ENCODE measurements around the gene MCFD2.
"Not testable (repeated sequence)": the region's sequence is repeated elsewhere in the genome, so short reads cannot be mapped to it uniquely, and the experiment has no call there.

Gene MCFD2

GRCh38 chr2:46902465-46902864 is 13.1 kb downstream of the MCFD2 start:
- DNase-seq (ENCODE audit: low spot score) = no peak

GRCh38 chr2:46901611-46902010 is 14.0 kb downstream of the MCFD2 start:
- DNase-seq (ENCODE audit: low spot score) = no peak

GRCh38 chr2:46900381-46900780 is 15.2 kb downstream of the MCFD2 start:
- DNase-seq (ENCODE audit: low spot score) = no peak

GRCh38 chr2:46899053-46899452 is 16.6 kb downstream of the MCFD2 start:
- DNase-seq (ENCODE audit: low spot score) = no peak

GRCh38 chr2:46898024-46898423 is 17.6 kb downstream of the MCFD2 start:
- DNase-seq (ENCODE audit: low spot score) = no peak

- DNase-seq (ENCODE audit: low spot score) = no peak
Measured at GRCh38 chr2:46893269-46893939, 22.2 kb downstream of the MCFD2 start.

GRCh38 chr2:46891956-46892553 is 23.6 kb downstream of the MCFD2 start:
- no peak for DNase-seq (ENCODE audit: low spot score)

GRCh38 chr2:46888421-46888952 is 27.1 kb downstream of the MCFD2 start:
- no peak for DNase-seq (ENCODE audit: low spot score)

GRCh38 chr2:46887028-46887885 is 28.3 kb downstream of the MCFD2 start:
- no peak for DNase-seq (ENCODE audit: low spot score)

- DNase-seq (ENCODE audit: low spot score) = no peak
Measured at GRCh38 chr2:46886268-46887027, 29.2 kb downstream of the MCFD2 start.

GRCh38 chr2:46885376-46885775 is 30.2 kb downstream of the MCFD2 start:
- DNase-seq (ENCODE audit: low spot score) = no peak

- no peak for DNase-seq (ENCODE audit: low spot score)
Measured at GRCh38 chr2:46879511-46879910, 36.1 kb downstream of the MCFD2 start.

- DNase-seq (ENCODE audit: low spot score) = peak; percentile 88
Measured at GRCh38 chr2:46878886-46879285, 36.7 kb downstream of the MCFD2 start.

GRCh38 chr2:46878240-46878877 is 37.2 kb downstream of the MCFD2 start:
- DNase-seq (ENCODE audit: low spot score) = no peak

GRCh38 chr2:46877619-46878113 is 37.9 kb downstream of the MCFD2 start:
- DNase-seq (ENCODE audit: low spot score) = no peak

GRCh38 chr2:46876741-46877384 is 38.7 kb downstream of the MCFD2 start:
- peak; percentile 65 for DNase-seq (ENCODE audit: low spot score)

GRCh38 chr2:46875962-46876689 is 39.5 kb downstream of the MCFD2 start:
- not testable (repeated sequence) for DNase-seq (ENCODE audit: low spot score)

GRCh38 chr2:46875226-46875899 is 40.2 kb downstream of the MCFD2 start:
- DNase-seq (ENCODE audit: low spot score) = no peak

- no peak for DNase-seq (ENCODE audit: low spot score)
Measured at GRCh38 chr2:46874236-46874929, 41.2 kb downstream of the MCFD2 start.

All from pons (tissue), 1 donor.